Panc1 (cell line): ENCODE results near the gene PAX2. TPM values are rescaled to one million over a fixed set of nuclear protein-coding genes. Genes with fewer than 3 reads are reported as not detected.

Source experiments
- ATAC-seq: fragments of 200-7000 bp; cut with Tn5 transposase; 2 replicates; pipeline ENCODE4 v1.9.1; 2020; ENCODE audit warnings: mild to moderate bottlenecking, moderate library complexity
- BruUV-seq: library from RNA; stranded (reverse); fragments of 400-500 nt; replicated peaks from 2 replicates; lab custom pipeline; 2021; lab: Mats Ljungman, UMichigan
- CTCF ChIA-PET: fragments of 300-600 bp; sonication (Branson Sonifier 250); formaldehyde crosslinking; loops from one replicate; lab custom pipeline; 2022; ENCODE audit warnings: antibody characterized with exemption; lab: Charles Lee
- POLR2A ChIA-PET: fragments of 300-600 bp; sonication (Branson Sonifier 250); formaldehyde crosslinking; loops from one replicate; lab custom pipeline; 2022; ENCODE audit warnings: antibody characterized with exemption; lab: Charles Lee
- DNase-seq: peaks from one replicate; pipeline ENCODE4 v3.0.0-alpha.2; 2010; ENCODE audit warnings: low read depth, low spot score
- H3K27ac ChIP-seq: 2 replicates; pipeline ENCODE4 v1.5.1; 2011; ENCODE audit warnings: mild to moderate bottlenecking, low read length, inconsistent platforms
- H3K27me3 ChIP-seq: fragments of 200-500 bp; sonication (Bioruptor generic); 2 replicates; pipeline ENCODE4 v1.6.0; 2014; ENCODE audit warnings: low read length, inconsistent platforms; ENCODE audit not compliant: control insufficient read depth, insufficient read depth
- H3K36me3 ChIP-seq: fragments of 200-500 bp; sonication (Bioruptor generic); 2 replicates; pipeline ENCODE4 v1.5.1; 2014; ENCODE audit warnings: inconsistent platforms, mild to moderate bottlenecking, low read length, moderate library complexity; ENCODE audit not compliant: control insufficient read depth, insufficient read depth
- H3K4me1 ChIP-seq: 2 replicates; pipeline ENCODE4 v1.5.1; 2011; ENCODE audit warnings: inconsistent platforms, mild to moderate bottlenecking, low read length, moderate library complexity; ENCODE audit not compliant: control insufficient read depth, insufficient read depth
- H3K4me3 ChIP-seq, 2 experiments: 2 replicates each; pipeline ENCODE4 v1.5.1; 2011 to 2012; ENCODE audit warnings: low read depth in 2 of 2, low read length in 2 of 2, mild to moderate bottlenecking in 2 of 2, inconsistent platforms in 1 of 2, moderate library complexity in 1 of 2
- H3K9me3 ChIP-seq: fragments of 200-500 bp; sonication (Bioruptor generic); 2 replicates; pipeline ENCODE4 v1.5.1; 2014; ENCODE audit warnings: low read depth, mild to moderate bottlenecking, inconsistent platforms, low read length, moderate library complexity; ENCODE audit not compliant: control insufficient read depth, insufficient read depth
- POLR2AphosphoS5 ChIP-seq: IDR thresholded peaks from 2 replicates; pipeline ENCODE4 v1.6.1; 2012; ENCODE audit warnings: mild to moderate bottlenecking, low read depth, low read length, moderate library complexity
- SIN3A ChIP-seq: IDR thresholded peaks from 2 replicates; pipeline ENCODE4 v1.6.1; 2012; ENCODE audit warnings: low read depth, mild to moderate bottlenecking, low read length, moderate library complexity, borderline replicate concordance; ENCODE audit not compliant: insufficient read depth
- TCF7L2 ChIP-seq: IDR thresholded peaks from 2 replicates; pipeline ENCODE4 v1.6.1; 2011; ENCODE audit warnings: mild to moderate bottlenecking, low read depth, low read length, inconsistent platforms
- in situ Hi-C: cut with HindIII; loops from 2 replicates; pipeline ENCODE4 v1.10.0; 2016; ENCODE audit warnings: low sequenced_read_pairs, low pct_unique_long_range_greater_than_20kb
- intact Hi-C: fragments of 100-400 bp; cut with micrococcal nuclease; formaldehyde crosslinking; loops from one replicate; pipeline ENCODE4 v1.10.0; 2022; ENCODE audit not compliant: unreplicated experiment
- total RNA-seq: library from RNA; stranded (reverse); gene quantifications from one replicate; pipeline ENCODE4 v1.2.1, GENCODE V29; 2021; ENCODE audit not compliant: unreplicated experiment
- TF ChIP-seq, protein P1 (sequence below): fragments of 450-650 bp; IDR thresholded peaks from 2 replicates; pipeline ENCODE4 v1.5.1; 2017; ENCODE audit warnings: mild to moderate bottlenecking
- TF ChIP-seq, protein P2 (sequence below), 2 experiments: IDR thresholded peaks; 2 replicates each; pipeline ENCODE4 v1.6.1; 2011 to 2012; ENCODE audit warnings: low read depth in 2 of 2, control low read depth in 1 of 2, low read length in 1 of 2, mild to moderate bottlenecking in 1 of 2, moderate library complexity in 1 of 2; ENCODE audit not compliant: insufficient read depth in 1 of 2

The PAX2 gene
- total RNA-seq, 1 experiment from 2014 or later = 72.3 TPM

DNA sequence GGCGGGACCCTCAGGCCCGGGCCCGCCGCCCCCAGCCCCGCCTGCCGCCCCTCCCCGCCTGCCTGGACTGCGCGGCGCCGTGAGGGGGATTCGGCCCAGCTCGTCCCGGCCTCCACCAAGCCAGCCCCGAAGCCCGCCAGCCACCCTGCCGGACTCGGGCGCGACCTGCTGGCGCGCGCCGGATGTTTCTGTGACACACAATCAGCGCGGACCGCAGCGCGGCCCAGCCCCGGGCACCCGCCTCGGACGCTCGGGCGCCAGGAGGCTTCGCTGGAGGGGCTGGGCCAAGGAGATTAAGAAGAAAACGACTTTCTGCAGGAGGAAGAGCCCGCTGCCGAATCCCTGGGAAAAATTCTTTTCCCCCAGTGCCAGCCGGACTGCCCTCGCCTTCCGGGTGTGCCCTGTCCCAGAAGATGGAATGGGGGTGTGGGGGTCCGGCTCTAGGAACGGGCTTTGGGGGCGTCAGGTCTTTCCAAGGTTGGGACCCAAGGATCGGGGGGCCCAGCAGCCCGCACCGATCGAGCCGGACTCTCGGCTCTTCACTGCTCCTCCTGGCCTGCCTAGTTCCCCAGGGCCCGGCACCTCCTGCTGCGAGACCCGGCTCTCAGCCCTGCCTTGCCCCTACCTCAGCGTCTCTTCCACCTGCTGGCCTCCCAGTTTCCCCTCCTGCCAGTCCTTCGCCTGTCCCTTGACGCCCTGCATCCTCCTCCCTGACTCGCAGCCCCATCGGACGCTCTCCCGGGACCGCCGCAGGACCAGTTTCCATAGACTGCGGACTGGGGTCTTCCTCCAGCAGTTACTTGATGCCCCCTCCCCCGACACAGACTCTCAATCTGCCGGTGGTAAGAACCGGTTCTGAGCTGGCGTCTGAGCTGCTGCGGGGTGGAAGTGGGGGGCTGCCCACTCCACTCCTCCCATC lies 82.7 kb downstream of the PAX2 start:
- in situ Hi-C loops (no loop called here), intact Hi-C loops (no loop called here)
- BruUV-seq = no TSS peak
- H3K4me1 ChIP-seq = no peaks in the 10 kb centered on the region
- no peak for DNase-seq
- no peaks in the 10 kb centered on the region for H3K9me3 ChIP-seq
- H3K27ac ChIP-seq = no peak overlapping the region
- no peaks in the 10 kb centered on the region for H3K27me3 ChIP-seq
- TF ChIP-seq, protein P1, sequence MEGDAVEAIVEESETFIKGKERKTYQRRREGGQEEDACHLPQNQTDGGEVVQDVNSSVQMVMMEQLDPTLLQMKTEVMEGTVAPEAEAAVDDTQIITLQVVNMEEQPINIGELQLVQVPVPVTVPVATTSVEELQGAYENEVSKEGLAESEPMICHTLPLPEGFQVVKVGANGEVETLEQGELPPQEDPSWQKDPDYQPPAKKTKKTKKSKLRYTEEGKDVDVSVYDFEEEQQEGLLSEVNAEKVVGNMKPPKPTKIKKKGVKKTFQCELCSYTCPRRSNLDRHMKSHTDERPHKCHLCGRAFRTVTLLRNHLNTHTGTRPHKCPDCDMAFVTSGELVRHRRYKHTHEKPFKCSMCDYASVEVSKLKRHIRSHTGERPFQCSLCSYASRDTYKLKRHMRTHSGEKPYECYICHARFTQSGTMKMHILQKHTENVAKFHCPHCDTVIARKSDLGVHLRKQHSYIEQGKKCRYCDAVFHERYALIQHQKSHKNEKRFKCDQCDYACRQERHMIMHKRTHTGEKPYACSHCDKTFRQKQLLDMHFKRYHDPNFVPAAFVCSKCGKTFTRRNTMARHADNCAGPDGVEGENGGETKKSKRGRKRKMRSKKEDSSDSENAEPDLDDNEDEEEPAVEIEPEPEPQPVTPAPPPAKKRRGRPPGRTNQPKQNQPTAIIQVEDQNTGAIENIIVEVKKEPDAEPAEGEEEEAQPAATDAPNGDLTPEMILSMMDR = no peak
- TF ChIP-seq, protein P2, sequence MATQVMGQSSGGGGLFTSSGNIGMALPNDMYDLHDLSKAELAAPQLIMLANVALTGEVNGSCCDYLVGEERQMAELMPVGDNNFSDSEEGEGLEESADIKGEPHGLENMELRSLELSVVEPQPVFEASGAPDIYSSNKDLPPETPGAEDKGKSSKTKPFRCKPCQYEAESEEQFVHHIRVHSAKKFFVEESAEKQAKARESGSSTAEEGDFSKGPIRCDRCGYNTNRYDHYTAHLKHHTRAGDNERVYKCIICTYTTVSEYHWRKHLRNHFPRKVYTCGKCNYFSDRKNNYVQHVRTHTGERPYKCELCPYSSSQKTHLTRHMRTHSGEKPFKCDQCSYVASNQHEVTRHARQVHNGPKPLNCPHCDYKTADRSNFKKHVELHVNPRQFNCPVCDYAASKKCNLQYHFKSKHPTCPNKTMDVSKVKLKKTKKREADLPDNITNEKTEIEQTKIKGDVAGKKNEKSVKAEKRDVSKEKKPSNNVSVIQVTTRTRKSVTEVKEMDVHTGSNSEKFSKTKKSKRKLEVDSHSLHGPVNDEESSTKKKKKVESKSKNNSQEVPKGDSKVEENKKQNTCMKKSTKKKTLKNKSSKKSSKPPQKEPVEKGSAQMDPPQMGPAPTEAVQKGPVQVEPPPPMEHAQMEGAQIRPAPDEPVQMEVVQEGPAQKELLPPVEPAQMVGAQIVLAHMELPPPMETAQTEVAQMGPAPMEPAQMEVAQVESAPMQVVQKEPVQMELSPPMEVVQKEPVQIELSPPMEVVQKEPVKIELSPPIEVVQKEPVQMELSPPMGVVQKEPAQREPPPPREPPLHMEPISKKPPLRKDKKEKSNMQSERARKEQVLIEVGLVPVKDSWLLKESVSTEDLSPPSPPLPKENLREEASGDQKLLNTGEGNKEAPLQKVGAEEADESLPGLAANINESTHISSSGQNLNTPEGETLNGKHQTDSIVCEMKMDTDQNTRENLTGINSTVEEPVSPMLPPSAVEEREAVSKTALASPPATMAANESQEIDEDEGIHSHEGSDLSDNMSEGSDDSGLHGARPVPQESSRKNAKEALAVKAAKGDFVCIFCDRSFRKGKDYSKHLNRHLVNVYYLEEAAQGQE (IDR thresholded peaks at IDR 0.05; ENCODE audit: insufficient read depth in 1 of 2, low read depth in 2 of 2, low read length in 1 of 2) = no peak
- TF ChIP-seq POLR2AphosphoS5 (no peak), SIN3A (no peak), TCF7L2 (no peak)
- POLR2A ChIA-PET = no interaction called here
- H3K36me3 ChIP-seq = peaks cover 5% of the 10 kb centered on the region; the same call in 1 of the 2 replicates
- no peak for ATAC-seq
- no peak overlapping the region for H3K4me3 ChIP-seq
- CTCF ChIA-PET = no interaction called here

DNA sequence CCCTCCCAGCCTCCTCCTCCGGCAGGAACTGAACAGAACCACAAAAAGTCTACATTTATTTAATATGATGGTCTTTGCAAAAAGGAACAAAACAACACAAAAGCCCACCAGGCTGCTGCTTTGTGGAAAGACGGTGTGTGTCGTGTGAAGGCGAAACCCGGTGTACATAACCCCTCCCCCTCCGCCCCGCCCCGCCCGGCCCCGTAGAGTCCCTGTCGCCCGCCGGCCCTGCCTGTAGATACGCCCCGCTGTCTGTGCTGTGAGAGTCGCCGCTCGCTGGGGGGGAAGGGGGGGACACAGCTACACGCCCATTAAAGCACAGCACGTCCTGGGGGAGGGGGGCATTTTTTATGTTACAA lies 83.3 kb downstream of the PAX2 start:
- Histone ChIP-seq H3K4me1 (no peaks in the 10 kb centered on the region), H3K27me3 (no peaks in the 10 kb centered on the region), H3K9me3 (no peaks in the 10 kb centered on the region), H3K4me3 (no peak overlapping the region), H3K27ac (no peak overlapping the region), H3K36me3 (peaks cover 5% of the 10 kb centered on the region; the same call in 1 of the 2 replicates)
- no peak for ATAC-seq
- no peak for DNase-seq
- POLR2A ChIA-PET = no interaction called here
- TF ChIP-seq, protein P1 = no peak
- TF ChIP-seq, protein P2 (IDR thresholded peaks at IDR 0.05; ENCODE audit: insufficient read depth in 1 of 2, low read depth in 2 of 2, low read length in 1 of 2) = no peak
- TF ChIP-seq POLR2AphosphoS5 (no peak), SIN3A (no peak), TCF7L2 (no peak)
- CTCF ChIA-PET = interaction anchor here (0.6 kb wide), 1 partner anchor 81 kb away, joined by 3 read pairs; no protein-coding TSS in a partner anchor
- intact Hi-C loops = no loop called here
- no TSS peak for BruUV-seq
- in situ Hi-C loops = no loop called here
